Fibroblast of villous mesenchyme (primary cell): ENCODE measurements around the gene FBXL4. TPM values are rescaled to one million over a fixed set of nuclear protein-coding genes. Genes with fewer than 3 reads are reported as not detected.

ENCODE experiments used
- DNase-seq: peaks from one replicate; pipeline ENCODE4 v3.0.0-alpha.2; 2010; ENCODE audit warnings: low read depth
- H3K4me3 ChIP-seq: 2 replicates; pipeline ENCODE4 v1.5.1; 2011; ENCODE audit warnings: low read depth, mild to moderate bottlenecking, low read length
- CTCF ChIP-seq: IDR thresholded peaks from 2 replicates; pipeline ENCODE4 v1.5.1; 2012; ENCODE audit warnings: low read depth, mild to moderate bottlenecking, low read length; ENCODE audit not compliant: insufficient read depth
- total RNA-seq: library from RNA; depleted of rRNA; stranded (reverse); fragments of >200 nt; gene quantifications from 2 replicates; pipeline ENCODE4 v1.2.3, GENCODE V29; 2012

The FBXL4 gene
- total RNA-seq, 1 donor: 19.0 TPM

GRCh38 chr6:98845211-98846020, 102.3 kb downstream of the FBXL4 start:
- DNase-seq: peak; percentile 82
- peak; percentile 92 for TF ChIP-seq CTCF
- peak overlapping the region; percentile 19 for H3K4me3 ChIP-seq

- no peak for DNase-seq
- peak overlapping the region; percentile 14 for H3K4me3 ChIP-seq
- no peak for TF ChIP-seq CTCF
Measured at GRCh38 chr6:98844244-98845210, 103.2 kb downstream of the FBXL4 start.

GRCh38 chr6:98843271-98844243, 104.2 kb downstream of the FBXL4 start:
- no peak for DNase-seq
- no peak for TF ChIP-seq CTCF
- H3K4me3 ChIP-seq: no peak overlapping the region

- DNase-seq: no peak
- no peak for TF ChIP-seq CTCF
- no peak overlapping the region for H3K4me3 ChIP-seq
Measured at GRCh38 chr6:98842342-98843180, 105.2 kb downstream of the FBXL4 start.

- no peak for DNase-seq
- no peak for TF ChIP-seq CTCF
- no peak overlapping the region for H3K4me3 ChIP-seq
Measured at GRCh38 chr6:98841621-98842341, 106.0 kb downstream of the FBXL4 start.
